Karpas-422 (cell line): ENCODE data around the gene EXOSC2. TPM values are rescaled to one million over a fixed set of nuclear protein-coding genes. Genes with fewer than 3 reads are reported as not detected.

Source experiments
- DNase-seq: peaks from one replicate; pipeline ENCODE4 v3.0.0-alpha.2; 2015
- H2AFZ ChIP-seq: fragments of 200-600 bp; sonication (generic); 2 replicates; pipeline ENCODE4 v1.6.1; 2014; ENCODE audit warnings: antibody characterized with exemption, low read length, mixed read lengths
- H3K27ac ChIP-seq: fragments of 200-600 bp; sonication (generic); 2 replicates; pipeline ENCODE4 v1.5.1; 2014; ENCODE audit warnings: mild to moderate bottlenecking, low read length, moderate library complexity
- H3K27me3 ChIP-seq: fragments of 200-600 bp; sonication (generic); 2 replicates; pipeline ENCODE4 v1.6.1; 2014; ENCODE audit warnings: low read length, mixed read lengths
- H3K36me3 ChIP-seq: fragments of 200-600 bp; sonication (generic); 2 replicates; pipeline ENCODE4 v1.6.1; 2014; ENCODE audit warnings: low read length, mixed read lengths; ENCODE audit not compliant: insufficient read depth
- H3K4me1 ChIP-seq: fragments of 200-600 bp; sonication (generic); 2 replicates; pipeline ENCODE4 v1.6.1; 2014; ENCODE audit warnings: mild to moderate bottlenecking, low read length, mixed read lengths
- H3K4me2 ChIP-seq: fragments of 200-600 bp; sonication (generic); 2 replicates; pipeline ENCODE4 v1.6.1; 2014; ENCODE audit warnings: low read length, low read depth, mild to moderate bottlenecking; ENCODE audit not compliant: poor library complexity, severe bottlenecking
- H3K4me3 ChIP-seq: fragments of 200-600 bp; sonication (generic); 2 replicates; pipeline ENCODE4 v1.5.1; 2014; ENCODE audit warnings: mild to moderate bottlenecking, antibody characterized with exemption, low read length, mixed read lengths
- H3K79me2 ChIP-seq: fragments of 200-600 bp; sonication (generic); 2 replicates; pipeline ENCODE4 v1.6.1; 2014; ENCODE audit warnings: mild to moderate bottlenecking, low read length, mixed read lengths
- H3K9ac ChIP-seq: fragments of 200-600 bp; sonication (generic); 2 replicates; pipeline ENCODE4 v1.6.0; 2014; ENCODE audit warnings: low read length
- H3K9me2 ChIP-seq: fragments of 200-600 bp; sonication (generic), shearing (Covaris generic); replicated peaks from 2 replicates; pipeline ENCODE4 v1.6.0; 2014; ENCODE audit warnings: mild to moderate bottlenecking, low read length, moderate library complexity; ENCODE audit not compliant: insufficient read depth
- H3K9me3 ChIP-seq: fragments of 300-700, 200-600 bp; sonication (generic); 2 replicates; pipeline ENCODE4 v1.6.1; 2014; ENCODE audit warnings: low read length, mixed read lengths
- H4K20me1 ChIP-seq: fragments of 200-600 bp; sonication (generic); 2 replicates; pipeline ENCODE4 v1.6.1; 2014; ENCODE audit warnings: mild to moderate bottlenecking, antibody characterized with exemption, low read length, low read depth; ENCODE audit not compliant: insufficient read depth
- total RNA-seq: library from RNA; depleted of rRNA; stranded (reverse); fragments of >200 nt; shearing (Covaris generic); gene quantifications from 2 replicates; pipeline ENCODE4 v1.2.3, GENCODE V29; 2014; ENCODE audit warnings: low replicate concordance

Gene EXOSC2
- total RNA-seq, 1 experiment from 2014 or later, result 14.6 TPM

- Histone ChIP-seq H3K9ac (no peak overlapping the region), H3K9me3 (no peaks in the 10 kb centered on the region), H3K9me2 (no peaks in the 10 kb centered on the region), H3K4me1 (no peaks in the 10 kb centered on the region), H4K20me1 (0 out of 2 replicates have a peak, but pooled peaks cover 12% of the 10 kb centered on the region), H3K27me3 (no peaks in the 10 kb centered on the region), H3K4me2 (no peak overlapping the region), H3K27ac (no peak overlapping the region), H3K79me2 (no peaks in the 10 kb centered on the region), H3K4me3 (no peak overlapping the region), H3K36me3 (no peaks in the 10 kb centered on the region), H2AFZ (no peak overlapping the region)
- DNase-seq, result peak; percentile 1
These were observed 45.5 kb downstream of the EXOSC2 start for GRCh38 chr9:130739081-130739480.

GRCh38 chr9:130740218-130741023 is 46.8 kb downstream of the EXOSC2 start:
- Histone ChIP-seq H3K4me1 (no peaks in the 10 kb centered on the region), H3K9me2 (no peaks in the 10 kb centered on the region), H3K27me3 (no peaks in the 10 kb centered on the region), H3K4me3 (no peak overlapping the region), H2AFZ (no peak overlapping the region), H3K79me2 (no peaks in the 10 kb centered on the region), H3K27ac (no peak overlapping the region), H3K4me2 (no peak overlapping the region), H3K9ac (no peak overlapping the region), H4K20me1 (0 out of 2 replicates have a peak, but pooled peaks cover 12% of the 10 kb centered on the region), H3K9me3 (no peaks in the 10 kb centered on the region), H3K36me3 (no peaks in the 10 kb centered on the region)
- peak; percentile 38 for DNase-seq

- no peaks in the 10 kb centered on the region for H3K9me3 ChIP-seq
- no peak overlapping the region for H3K4me2 ChIP-seq
- 0 out of 2 replicates have a peak, but pooled peaks cover 12% of the 10 kb centered on the region for H4K20me1 ChIP-seq
- H3K27me3 ChIP-seq, result no peaks in the 10 kb centered on the region
- no peak overlapping the region for H3K27ac ChIP-seq
- no peaks in the 10 kb centered on the region for H3K79me2 ChIP-seq
- no peaks in the 10 kb centered on the region for H3K4me1 ChIP-seq
- no peaks in the 10 kb centered on the region for H3K9me2 ChIP-seq
- DNase-seq, result peak; percentile 31
- no peak overlapping the region for H3K9ac ChIP-seq
- no peak overlapping the region for H2AFZ ChIP-seq
- no peaks in the 10 kb centered on the region for H3K36me3 ChIP-seq
- no peak overlapping the region for H3K4me3 ChIP-seq
These were observed 47.4 kb downstream of the EXOSC2 start for GRCh38 chr9:130741024-130741305.

GRCh38 chr9:130741831-130742449 is 48.4 kb downstream of the EXOSC2 start:
- Histone ChIP-seq H3K9me2 (no peaks in the 10 kb centered on the region), H2AFZ (no peak overlapping the region), H3K9me3 (no peaks in the 10 kb centered on the region), H3K36me3 (no peaks in the 10 kb centered on the region), H3K4me3 (no peak overlapping the region), H3K4me1 (no peaks in the 10 kb centered on the region), H3K79me2 (no peaks in the 10 kb centered on the region), H3K4me2 (no peak overlapping the region), H3K9ac (no peak overlapping the region), H3K27ac (no peak overlapping the region), H4K20me1 (0 out of 2 replicates have a peak, but pooled peaks cover 12% of the 10 kb centered on the region), H3K27me3 (no peaks in the 10 kb centered on the region)
- DNase-seq, result peak; percentile 16

- no peaks in the 10 kb centered on the region for H3K4me1 ChIP-seq
- H3K4me2 ChIP-seq, result no peak overlapping the region
- no peaks in the 10 kb centered on the region for H3K9me2 ChIP-seq
- H2AFZ ChIP-seq, result no peak overlapping the region
- H3K4me3 ChIP-seq, result no peak overlapping the region
- no peak overlapping the region for H3K27ac ChIP-seq
- H3K79me2 ChIP-seq, result no peaks in the 10 kb centered on the region
- H4K20me1 ChIP-seq, result 0 out of 2 replicates have a peak, but pooled peaks cover 6% of the 10 kb centered on the region
- no peaks in the 10 kb centered on the region for H3K27me3 ChIP-seq
- no peak overlapping the region for H3K9ac ChIP-seq
- no peaks in the 10 kb centered on the region for H3K9me3 ChIP-seq
- H3K36me3 ChIP-seq, result no peaks in the 10 kb centered on the region
- peak; percentile 32 for DNase-seq
These were observed 50.1 kb downstream of the EXOSC2 start for GRCh38 chr9:130743656-130744055.

GRCh38 chr9:130745210-130745800 is 51.7 kb downstream of the EXOSC2 start:
- H3K9ac ChIP-seq, result no peak overlapping the region
- H3K27me3 ChIP-seq, result no peaks in the 10 kb centered on the region
- H4K20me1 ChIP-seq, result 0 out of 2 replicates have a peak, but pooled peaks cover 5% of the 10 kb centered on the region
- no peak overlapping the region for H3K27ac ChIP-seq
- H3K9me3 ChIP-seq, result no peaks in the 10 kb centered on the region
- no peaks in the 10 kb centered on the region for H3K9me2 ChIP-seq
- H3K4me3 ChIP-seq, result no peak overlapping the region
- no peak overlapping the region for H3K4me2 ChIP-seq
- no peak for DNase-seq
- H3K79me2 ChIP-seq, result no peaks in the 10 kb centered on the region
- H2AFZ ChIP-seq, result no peak overlapping the region
- H3K36me3 ChIP-seq, result no peaks in the 10 kb centered on the region
- no peaks in the 10 kb centered on the region for H3K4me1 ChIP-seq

GRCh38 chr9:130745829-130746228 is 52.2 kb downstream of the EXOSC2 start:
- no peak overlapping the region for H3K4me2 ChIP-seq
- no peaks in the 10 kb centered on the region for H3K27me3 ChIP-seq
- no peak overlapping the region for H3K27ac ChIP-seq
- no peak overlapping the region for H2AFZ ChIP-seq
- H3K9me2 ChIP-seq, result no peaks in the 10 kb centered on the region
- H3K4me3 ChIP-seq, result no peak overlapping the region
- DNase-seq, result no peak
- no peaks in the 10 kb centered on the region for H3K36me3 ChIP-seq
- no peaks in the 10 kb centered on the region for H3K79me2 ChIP-seq
- H4K20me1 ChIP-seq, result 0 out of 2 replicates have a peak, but pooled peaks cover 4% of the 10 kb centered on the region
- no peaks in the 10 kb centered on the region for H3K9me3 ChIP-seq
- H3K4me1 ChIP-seq, result no peaks in the 10 kb centered on the region
- no peak overlapping the region for H3K9ac ChIP-seq

GRCh38 chr9:130746434-130747212 is 53.0 kb downstream of the EXOSC2 start:
- no peaks in the 10 kb centered on the region for H3K79me2 ChIP-seq
- no peak overlapping the region for H3K9ac ChIP-seq
- no peaks in the 10 kb centered on the region for H3K9me2 ChIP-seq
- H2AFZ ChIP-seq, result no peak overlapping the region
- H3K4me1 ChIP-seq, result no peaks in the 10 kb centered on the region
- no peaks in the 10 kb centered on the region for H3K27me3 ChIP-seq
- no peaks in the 10 kb centered on the region for H3K9me3 ChIP-seq
- no peak overlapping the region for H3K4me2 ChIP-seq
- H3K27ac ChIP-seq, result no peak overlapping the region
- no peaks in the 10 kb centered on the region for H3K36me3 ChIP-seq
- no peak overlapping the region for H3K4me3 ChIP-seq
- 0 out of 2 replicates have a peak, but pooled peaks cover 4% of the 10 kb centered on the region for H4K20me1 ChIP-seq
- no peak for DNase-seq
